Testis (tissue), 2 donors: ENCODE measurements around the gene ACAN.

Experiments
- CTCF ChIP-seq, 3 experiments: fragments of 450-650 bp in 2 of 3; fragments of 200-600 bp in 1 of 3; sonication (generic) in 1 of 3; IDR thresholded peaks; one replicate each; pipeline ENCODE4 v1.5.1; 2016 to 2019; ENCODE audit warnings: antibody characterized with exemption in 3 of 3, mild to moderate bottlenecking in 2 of 3, moderate library complexity in 1 of 3
- POLR2A ChIP-seq: fragments of 450-650 bp; IDR thresholded peaks from one replicate; pipeline ENCODE4 v1.6.1; 2017; ENCODE audit warnings: antibody characterized with exemption, mild to moderate bottlenecking, moderate library complexity

- TF ChIP-seq POLR2A: no peak
- no peak for TF ChIP-seq CTCF (IDR thresholded peaks at IDR 0.05)
Measured at GRCh38 chr15:88833731-88834100, 30.5 kb downstream of the ACAN start.
